EH (cell line): ENCODE results near the gene PRDM16.

Experiments
- DNase-seq: peaks from one replicate; pipeline ENCODE4 v3.0.0-alpha.2; 2015; ENCODE audit warnings: low read depth

PRDM16 gene

GRCh38 chr1:3463891-3464648 lies 395.1 kb downstream of the PRDM16 start:
- DNase-seq: no peak

GRCh38 chr1:3464649-3465025 lies 395.6 kb downstream of the PRDM16 start:
- DNase-seq: no peak

DNA sequence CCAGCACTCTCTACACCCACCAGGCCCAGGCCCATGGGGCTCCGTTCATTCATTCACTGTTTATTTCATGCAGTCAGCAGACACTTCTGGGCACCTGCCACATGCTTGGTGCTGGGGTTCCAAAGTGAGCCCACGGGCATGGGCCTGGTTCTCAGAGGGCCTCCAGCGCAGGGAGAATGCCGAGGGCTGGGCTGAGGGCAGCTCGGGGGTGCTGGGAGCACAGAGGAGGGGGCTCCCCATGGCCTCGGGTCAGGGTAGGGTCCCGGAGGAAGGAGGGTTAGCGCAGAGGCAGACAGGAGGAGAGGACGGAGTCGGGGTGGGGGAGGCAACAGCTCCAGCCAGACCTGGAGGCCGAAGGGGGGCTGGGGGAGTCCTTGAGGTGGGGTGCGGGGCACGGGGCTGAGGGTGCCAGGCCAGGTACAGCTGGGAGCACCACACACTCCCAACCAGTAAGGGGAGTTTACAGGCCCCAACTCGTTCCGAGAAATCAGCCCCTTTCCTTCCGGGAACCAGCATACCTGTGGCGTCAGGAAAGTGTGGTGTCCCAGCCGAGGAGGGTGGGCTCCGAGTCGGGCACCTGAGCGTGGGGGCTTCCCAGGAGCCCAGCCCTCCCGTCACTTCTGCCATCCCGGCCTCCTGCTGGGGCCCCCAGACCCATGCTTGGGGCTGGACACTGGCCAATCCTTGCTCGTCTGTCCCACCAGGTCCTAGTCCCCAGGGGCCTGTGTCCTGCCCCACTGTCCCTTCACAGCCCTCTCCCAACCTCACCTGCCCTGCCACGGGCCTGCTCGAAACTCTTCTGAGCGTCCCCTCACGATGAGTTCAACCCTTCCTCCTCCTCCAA lies 396.3 kb downstream of the PRDM16 start:
- DNase-seq: no peak

- no peak for DNase-seq
These were observed 396.9 kb downstream of the PRDM16 start for GRCh38 chr1:3465935-3466321.

DNA sequence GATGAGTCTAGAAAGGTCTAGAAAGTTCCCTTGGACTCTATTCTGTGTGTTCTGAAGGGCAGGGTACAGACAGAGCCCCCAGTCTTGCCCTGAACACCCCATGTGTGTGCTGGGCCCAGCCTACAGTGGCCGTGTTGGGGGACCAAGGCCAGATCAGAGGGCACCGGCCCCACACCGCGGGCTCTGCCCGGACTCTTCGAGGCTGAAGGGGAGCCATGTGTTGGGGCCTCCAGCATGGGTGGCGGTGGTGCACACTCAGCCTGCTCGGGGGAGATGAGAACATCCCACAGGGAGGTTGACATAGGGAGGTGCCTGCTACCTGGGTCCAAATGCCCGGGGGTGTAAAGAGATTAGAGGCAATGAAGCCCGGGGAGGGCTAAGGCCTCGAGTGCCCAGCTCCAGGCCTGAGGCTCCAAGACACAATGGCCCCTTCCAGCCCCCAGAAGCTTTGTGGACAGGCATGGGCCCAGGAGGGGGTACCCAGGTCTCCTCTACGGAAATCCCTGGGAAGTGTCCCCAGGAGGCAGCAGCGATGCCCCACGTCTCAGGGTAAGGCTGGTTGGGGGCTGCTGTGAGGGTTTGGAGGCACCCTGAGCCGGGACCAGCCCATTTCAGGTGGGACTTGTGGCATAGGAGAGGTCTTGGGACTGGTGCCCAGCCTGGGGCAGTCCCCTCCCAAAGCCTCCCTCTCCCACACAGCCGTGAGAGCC lies 397.5 kb downstream of the PRDM16 start:
- no peak for DNase-seq

GRCh38 chr1:3467096-3468036 lies 398.4 kb downstream of the PRDM16 start:
- DNase-seq: no peak

- no peak for DNase-seq
These were observed 399.5 kb downstream of the PRDM16 start for GRCh38 chr1:3468236-3469103.

DNA sequence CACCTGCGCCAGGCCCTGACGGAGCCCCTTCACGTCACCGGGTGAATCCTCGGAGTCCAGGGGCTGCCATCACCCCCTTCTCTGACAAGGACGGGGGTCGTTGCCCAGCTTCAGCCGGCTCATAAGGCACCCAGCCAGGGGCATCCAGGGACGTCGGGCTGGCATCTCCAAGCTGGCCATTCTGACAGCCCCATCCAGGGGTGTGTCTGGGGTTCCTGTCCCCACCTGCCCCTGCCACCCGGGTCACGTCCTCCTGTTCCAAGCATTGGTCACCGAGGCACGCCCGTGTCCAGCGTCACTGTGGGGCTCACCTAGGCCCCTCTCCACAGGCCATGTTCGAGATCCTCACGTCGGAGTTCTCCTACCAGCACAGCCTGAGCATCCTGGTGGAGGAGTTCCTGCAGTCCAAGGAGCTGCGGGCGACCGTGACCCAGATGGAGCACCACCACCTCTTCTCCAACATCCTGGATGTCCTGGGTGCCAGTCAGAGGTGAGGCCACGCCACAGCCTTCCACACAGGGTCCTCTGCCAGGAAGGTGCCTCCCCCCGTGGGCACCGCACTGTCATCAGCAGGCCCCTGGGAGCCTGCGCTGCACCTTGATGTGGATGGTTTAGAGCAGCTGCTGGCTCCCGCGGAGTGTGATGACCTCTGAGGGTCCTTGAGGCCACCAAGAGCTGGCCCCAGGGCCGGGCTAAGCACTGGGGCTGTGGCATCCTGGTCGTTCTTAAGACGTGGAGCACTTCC lies 400.3 kb downstream of the PRDM16 start:
- no peak for DNase-seq

DNA sequence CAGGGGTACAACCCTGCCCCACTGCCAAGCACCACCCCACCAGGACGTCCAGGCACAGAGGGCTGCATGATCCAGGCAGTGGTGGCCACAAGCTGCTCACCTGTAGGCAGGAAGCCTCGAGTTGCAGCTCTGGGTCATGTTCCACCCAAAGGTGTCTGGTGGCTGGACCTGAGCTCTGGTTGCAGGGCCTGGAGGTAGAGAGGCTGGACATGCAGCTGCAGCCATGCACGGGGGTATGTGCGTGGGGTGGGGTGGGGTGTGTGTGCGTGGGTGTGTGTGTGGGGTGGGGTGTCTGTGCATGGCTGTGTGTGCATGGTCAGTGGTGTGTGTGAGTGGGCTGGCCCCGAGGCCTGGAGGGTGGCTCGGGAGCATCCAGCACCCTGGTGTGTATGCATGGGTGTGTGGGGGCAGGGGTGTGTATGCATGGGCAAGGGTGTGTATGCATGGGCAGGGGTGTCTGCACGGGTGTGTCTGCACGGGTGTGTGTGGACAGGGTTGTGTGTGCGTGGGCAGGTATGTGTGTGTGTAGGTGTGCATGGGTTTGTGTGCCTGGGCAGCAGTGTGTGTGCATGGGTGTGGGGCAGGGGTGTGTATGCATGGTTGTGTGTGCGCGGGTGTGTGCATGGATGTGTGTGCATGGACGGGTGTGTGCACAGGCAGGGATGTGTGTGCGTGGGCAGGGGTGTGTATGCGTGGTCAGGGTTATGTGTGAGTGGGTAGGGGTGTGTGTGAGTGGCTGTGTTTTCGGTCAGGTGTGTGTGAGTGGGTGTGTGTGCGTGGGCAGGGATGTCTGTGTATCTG lies 401.0 kb downstream of the PRDM16 start:
- no peak for DNase-seq

- no peak for DNase-seq
These were observed 401.8 kb downstream of the PRDM16 start for GRCh38 chr1:3470650-3471355.

GRCh38 chr1:3471356-3472087 lies 402.5 kb downstream of the PRDM16 start:
- DNase-seq: peak; percentile 66

GRCh38 chr1:3472088-3472850 lies 403.3 kb downstream of the PRDM16 start:
- DNase-seq: no peak

DNA sequence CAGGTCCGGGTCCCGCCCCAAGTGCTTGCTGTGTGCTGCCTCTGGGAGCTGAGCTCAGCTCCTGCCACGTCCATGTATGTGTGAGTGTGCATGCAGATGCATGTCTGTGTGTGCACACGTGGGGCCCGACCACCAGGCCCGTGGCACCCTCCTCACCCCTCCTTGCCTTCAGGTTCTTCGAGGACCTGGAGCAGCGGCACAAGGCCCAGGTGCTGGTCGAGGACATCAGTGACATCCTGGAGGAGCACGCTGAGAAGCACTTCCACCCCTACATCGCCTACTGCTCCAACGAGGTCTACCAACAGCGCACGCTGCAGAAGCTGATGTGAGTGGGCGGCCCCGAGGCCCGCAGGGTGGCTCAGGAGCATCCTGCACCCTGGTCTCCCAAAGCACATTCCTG lies 403.9 kb downstream of the PRDM16 start:
- no peak for DNase-seq

DNA sequence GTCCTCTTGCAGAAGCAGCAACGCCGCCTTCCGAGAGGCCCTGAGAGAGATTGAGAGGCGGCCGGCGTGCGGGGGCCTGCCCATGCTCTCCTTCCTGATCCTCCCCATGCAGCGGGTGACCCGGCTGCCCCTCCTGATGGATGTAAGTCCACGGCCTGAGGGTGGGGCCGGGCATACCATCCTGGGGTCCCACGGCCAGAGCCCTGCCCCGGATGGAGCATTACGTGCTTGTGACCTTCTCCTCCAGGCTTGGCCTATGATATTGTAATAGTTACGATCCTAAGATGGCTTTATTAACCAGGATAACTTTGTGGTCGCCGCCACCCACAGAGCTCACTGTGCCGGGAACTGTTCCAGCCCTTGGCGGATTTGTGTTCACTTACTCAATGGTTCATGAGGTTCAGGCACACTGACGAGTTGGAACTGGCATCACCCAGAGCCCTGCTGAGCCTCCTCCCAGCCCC lies 404.4 kb downstream of the PRDM16 start:
- DNase-seq: peak; percentile 90

DNA sequence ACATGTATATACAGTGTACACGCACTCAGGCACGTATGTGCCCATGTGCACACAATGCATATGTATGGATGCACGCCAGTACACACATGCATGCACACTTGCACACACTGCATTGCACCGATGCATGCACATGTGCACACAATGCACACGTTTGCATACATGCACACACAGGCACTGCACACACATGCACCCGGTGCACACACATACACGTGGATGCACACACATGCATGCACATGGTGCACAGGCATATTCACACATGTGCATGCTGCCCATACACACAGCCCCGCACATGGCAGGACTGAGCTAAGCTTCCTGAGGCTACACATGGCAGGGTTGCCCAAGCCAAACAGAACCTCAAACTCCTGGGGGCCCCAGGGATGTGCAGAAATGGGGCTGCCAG lies 405.0 kb downstream of the PRDM16 start:
- no peak for DNase-seq

GRCh38 chr1:3474421-3474820 lies 405.4 kb downstream of the PRDM16 start:
- no peak for DNase-seq
